ENCODE results near the gene SETD6.
"Not testable (repeated sequence)": the region's sequence is repeated elsewhere in the genome, so short reads cannot be mapped to it uniquely, and the experiment has no call there.

SETD6 gene

DNA sequence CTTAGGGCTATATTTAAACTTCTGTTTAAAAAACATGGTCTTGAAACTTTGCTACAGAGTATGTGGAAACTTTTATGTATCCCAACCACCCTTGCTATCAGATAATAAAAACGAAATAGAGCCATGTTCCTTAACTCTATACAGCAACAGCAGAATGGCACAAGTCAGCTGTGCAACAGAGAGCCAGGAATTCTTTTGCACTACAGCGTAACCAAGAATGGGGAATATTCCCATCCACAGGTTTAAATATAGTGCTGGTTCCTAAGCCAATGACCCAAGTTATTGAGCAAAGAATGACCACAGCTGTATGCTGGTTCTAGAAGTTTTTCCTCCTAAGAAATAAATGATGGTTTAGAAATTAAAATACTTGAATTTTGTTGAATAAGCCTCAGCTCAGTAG, 33.1 kb downstream of the SETD6 start:
- no peak for DNase-seq

DNA sequence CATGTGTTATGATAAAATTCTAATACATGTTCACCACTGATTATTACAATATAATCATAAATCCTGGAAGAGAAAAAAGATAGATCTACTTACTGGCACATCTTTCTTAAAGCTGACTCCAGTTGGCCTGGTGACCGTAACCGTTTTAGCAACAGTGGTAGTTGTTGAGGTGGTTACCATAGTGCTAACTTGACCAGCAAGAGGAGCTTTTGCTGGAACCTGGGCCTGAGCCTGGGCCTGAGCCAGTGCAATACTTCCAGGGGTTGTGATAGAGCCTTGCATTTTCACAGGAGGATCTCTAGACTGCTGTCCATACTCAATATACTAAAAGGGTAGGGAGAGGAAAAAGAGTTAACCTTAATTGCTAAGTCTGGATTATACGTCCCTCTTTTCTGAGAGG, 36.2 kb downstream of the SETD6 start:
- DNase-seq, result no peak

DNA sequence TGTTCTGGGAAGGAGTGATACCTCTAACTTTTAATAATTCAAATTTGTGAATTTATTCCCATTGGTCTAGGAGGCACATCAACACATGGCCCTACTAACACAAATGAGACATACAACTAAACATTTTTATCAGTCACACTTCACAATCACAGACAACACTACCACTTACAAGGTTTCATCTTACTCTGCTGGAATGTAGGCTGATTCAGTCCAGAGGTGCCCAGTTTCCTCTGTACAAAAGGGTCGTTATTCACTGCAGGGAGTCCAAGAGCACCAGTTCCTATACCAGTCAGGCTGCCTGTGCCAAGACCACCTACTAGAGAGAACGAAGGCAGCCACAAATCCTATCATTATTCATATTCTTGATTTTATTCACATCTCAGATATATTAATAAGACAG, 41.4 kb downstream of the SETD6 start:
- no peak for DNase-seq

DNA sequence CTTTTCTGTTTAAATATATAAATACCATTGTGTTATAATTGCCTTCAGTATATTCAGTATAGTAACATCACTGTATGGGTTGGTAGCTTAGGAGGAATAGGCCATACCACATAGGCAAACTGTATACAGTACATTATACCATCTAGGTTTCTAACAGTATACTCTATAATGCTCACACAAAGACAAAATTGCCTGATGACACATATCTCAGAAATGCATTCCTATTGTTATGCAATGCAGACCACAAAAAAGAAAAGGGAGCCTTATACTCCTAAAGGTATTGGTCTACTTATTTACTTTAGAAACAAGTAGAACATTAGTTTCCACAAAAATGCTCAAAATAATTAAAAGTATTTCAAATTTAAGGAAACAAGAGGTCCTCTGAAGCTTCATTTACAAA, 47.9 kb downstream of the SETD6 start:
- no peak for DNase-seq

DNA sequence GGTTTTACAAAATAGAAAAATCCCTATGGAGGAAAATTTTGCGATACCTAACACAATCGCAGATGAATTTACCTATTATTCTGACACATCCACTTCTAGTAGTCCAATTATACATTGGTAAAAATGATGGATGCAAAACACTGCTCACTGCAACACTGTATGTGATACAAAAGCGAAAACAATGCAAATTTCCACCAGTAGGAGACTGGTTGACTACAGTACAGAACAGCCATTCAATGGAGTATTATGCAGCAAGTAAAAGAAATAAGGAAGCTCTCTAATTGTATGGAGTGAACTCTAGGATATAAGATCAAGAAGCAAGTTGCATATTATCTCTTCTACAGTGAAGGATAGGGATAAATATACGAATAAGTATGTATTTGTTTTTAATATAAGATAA, 48.5 kb downstream of the SETD6 start:
- no peak for DNase-seq

DNA sequence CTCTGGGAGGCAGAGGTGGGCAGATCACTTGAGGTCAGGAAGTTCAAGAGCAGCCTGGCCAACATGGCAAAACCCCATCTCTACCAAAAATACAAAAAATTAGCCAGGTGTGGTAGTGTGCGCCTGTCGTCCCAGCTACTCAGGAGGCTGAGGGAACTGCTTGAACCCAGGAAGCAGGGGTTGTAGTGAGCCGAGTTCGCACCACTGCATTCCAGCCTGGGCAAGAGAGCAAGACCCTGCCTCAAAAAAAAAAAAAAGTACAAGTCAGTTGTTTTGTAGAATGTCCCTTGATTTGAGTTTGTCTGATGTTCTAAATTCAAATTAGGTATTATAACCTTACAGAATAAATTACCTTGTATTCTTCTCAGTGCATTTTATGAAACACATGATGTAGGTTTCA, 50.4 kb downstream of the SETD6 start:
- not testable (repeated sequence) for DNase-seq

Measured in activated T-cell treated with anti-CD3 and anti-CD28 coated beads for 4 hours (primary cell).